Motor neuron (in vitro differentiated cells): ENCODE measurements around the gene CD74. TPM values are rescaled to one million over a fixed set of nuclear protein-coding genes. Genes with fewer than 3 reads are reported as not detected.

Experiments
- ATAC-seq, 8 experiments: fragments of 200-7000 bp; cut with Tn5 transposase; replicated peaks in 6 of 8; 2 replicates each; pipeline ENCODE4 v1.8.0; 2021; ENCODE audit warnings: mild to moderate bottlenecking in 8 of 8, moderate library complexity in 8 of 8
- H3K27ac ChIP-seq, 2 donors: fragments of 250-450 bp; sonication (Bioruptor Pico); 2 replicates each; pipeline ENCODE4 v1.9.0; 2021; ENCODE audit warnings: antibody characterized with exemption in 2 of 2, mild to moderate bottlenecking in 2 of 2, moderate library complexity in 1 of 2
- H3K4me1 ChIP-seq, 2 donors: fragments of 250-450 bp; sonication (Bioruptor Pico); replicated peaks in 1 of 2; 2 replicates each; pipeline ENCODE4 v1.6.1; 2021; ENCODE audit warnings: antibody characterized with exemption in 2 of 2, mild to moderate bottlenecking in 2 of 2, moderate library complexity in 1 of 2
- H3K4me3 ChIP-seq, 5 donors: fragments of 250-450 bp; sonication (Bioruptor Pico); 2 replicates each; pipeline ENCODE4 v1.9.0; 2021; ENCODE audit warnings: antibody characterized with exemption in 5 of 5, mild to moderate bottlenecking in 5 of 5, moderate library complexity in 4 of 5
- WGBS, 10 experiments: fragments of 450-650 bp; shearing (Covaris generic); methylation state at CpG; one replicate each; pipeline ENCODE4 v1.0.0; 2022; 5-methylcytosine and 5-hydroxymethylcytosine counted together
- in situ Hi-C, 9 experiments: fragments of 400-800 bp; cut with MboI; loops; one replicate each; pipeline ENCODE4 v1.15.0; 2021; ENCODE audit warnings: low sequenced_read_pairs in 9 of 9, low pct_unique_long_range_greater_than_20kb in 2 of 9; ENCODE audit not compliant: unreplicated experiment in 9 of 9
- total RNA-seq, 8 experiments: library from RNA; unstranded; fragments of 300-600 nt; gene quantifications; 2 replicates each; pipeline versions ENCODE4 v1.2.3 to v1.2.4, GENCODE V29; 2022

CD74 gene
- total RNA-seq, 8 experiments from 2014 or later: 0.36 to 3.3 (median 1.7) TPM; not detected in 1

DNA sequence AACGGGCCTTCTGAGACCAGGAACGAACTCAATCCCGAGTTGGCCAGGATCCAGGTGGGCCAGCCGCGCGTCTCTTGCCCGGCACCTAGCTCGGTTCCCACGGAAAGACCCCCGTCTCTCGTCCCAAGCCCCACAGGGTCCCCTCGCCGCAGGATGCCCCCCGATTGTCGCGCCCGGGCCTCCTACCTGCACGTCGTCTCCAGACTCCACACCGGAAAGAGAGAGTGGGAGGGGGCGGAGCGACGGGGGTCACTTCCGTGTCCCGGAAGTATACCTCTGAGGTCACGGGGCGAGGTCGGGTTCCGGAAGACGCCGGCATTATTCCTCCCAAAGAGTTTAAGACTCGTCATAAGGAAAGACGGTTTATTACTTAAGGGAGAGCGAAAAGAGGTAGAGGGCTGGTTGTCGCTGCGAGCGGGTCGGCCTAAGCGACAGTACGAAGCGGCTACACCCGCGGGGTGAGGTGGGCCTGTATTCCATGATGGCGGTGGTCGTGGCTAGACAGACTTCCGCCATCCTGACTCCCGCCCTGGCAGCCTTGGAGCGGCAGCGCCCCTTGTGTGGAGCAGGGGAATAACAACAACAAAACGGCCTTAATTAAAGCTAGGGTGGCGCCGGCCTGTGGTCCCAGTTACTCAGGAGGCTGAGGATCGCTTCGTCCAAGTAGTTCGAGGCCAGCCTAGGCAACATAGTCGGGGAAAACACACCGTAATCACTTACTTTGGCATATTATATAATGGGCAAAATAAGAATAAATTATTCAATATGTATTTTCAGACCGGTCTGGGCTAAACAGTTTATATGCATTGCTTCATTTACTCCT lies 37.0 kb upstream of the CD74 start, which contains the start of gene RPS14:
RPS14 (minus strand) TSS at position 223 of the 823 bp plus-strand sequence. CDS start 2,006 bp downstream, outside the sequence.
- peak; percentile 94 to 98 (median 96) for ATAC-seq
- peak within 1 kb of the TSS; percentile 99 for H3K27ac ChIP-seq
- peak within 1 kb of the TSS; percentile 66 to 96 (median 74) for H3K4me3 ChIP-seq
- H3K4me1 ChIP-seq: peaks cover 0 to 10% of the 10 kb centered on the region in 2 donors
- in situ Hi-C loops: loop anchor here in 3 of 9 experiments (25.0 kb wide), 3 partner anchors 113 to 713 kb away; partner anchors contain the start of genes MYOZ3 (in 2 of the 3) and ANXA6 (in 1 of the 3)
- 1 to 83% (median 4%) methylated on average over 1 to 20 of the region's 58 CpGs; no CpG with 5 or more reads in 1 of the 10 experiments for whole genome bisulfite sequencing, 10 experiments

DNA sequence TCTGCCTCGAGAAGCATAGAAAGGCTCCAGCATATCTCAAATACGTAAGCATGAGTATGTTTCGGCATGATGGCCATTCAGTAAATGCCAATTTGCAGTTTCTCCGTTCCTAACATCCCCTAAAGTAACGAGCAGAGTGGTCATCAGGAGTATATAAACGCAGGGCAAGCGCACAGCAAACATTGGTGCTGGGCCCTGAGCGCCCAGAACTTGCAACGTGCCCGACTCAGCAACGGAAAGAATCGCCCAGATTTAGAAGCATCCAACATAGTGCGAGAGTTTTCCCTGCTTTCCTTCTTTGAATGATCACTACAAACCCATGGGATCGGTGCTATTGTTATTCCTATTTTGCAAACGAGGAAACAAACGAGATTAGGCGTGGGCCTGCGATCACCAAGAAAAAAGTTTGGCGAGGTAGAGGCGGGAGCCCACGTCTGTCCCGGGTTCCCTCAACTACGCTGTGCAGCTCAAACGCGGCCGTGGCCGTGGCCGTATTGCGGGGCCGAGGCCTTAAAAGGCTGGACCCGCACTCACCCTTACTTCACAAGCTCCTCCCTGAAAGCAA lies 36.3 kb upstream of the CD74 start:
- in situ Hi-C loops: no loop called here
- Histone ChIP-seq H3K27ac (peak overlapping the region; percentile 99), H3K4me1 (peaks cover 0 to 10% of the 10 kb centered on the region in 2 donors), H3K4me3 (peak overlapping the region; percentile 66 to 96 (median 74))
- ATAC-seq: peak; percentile 38 to 56 (median 50)
- WGBS, 10 experiments: 0 to 6% (median 0%) methylated on average over 2 to 21 of the region's 31 CpGs

DNA sequence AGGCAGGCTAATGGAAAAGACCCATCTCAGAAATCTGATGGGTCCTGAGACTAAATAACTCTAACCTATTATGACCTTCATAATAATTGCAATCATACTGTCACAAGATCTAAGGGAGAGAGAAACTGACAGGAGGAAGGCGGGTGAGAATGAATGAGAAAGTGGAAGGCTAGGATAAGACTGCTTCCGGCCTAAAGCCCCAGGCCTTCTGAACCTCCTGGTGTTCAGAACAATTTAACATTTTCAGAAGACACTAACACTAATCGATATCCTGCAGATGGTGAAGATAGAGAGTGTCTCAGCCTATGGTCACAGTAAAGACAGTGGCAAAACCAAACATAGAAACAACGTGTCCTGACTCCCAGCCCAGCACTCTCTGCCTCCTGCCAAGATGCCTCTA lies 35.6 kb upstream of the CD74 start:
- no peak for ATAC-seq
- peaks cover 0 to 10% of the 10 kb centered on the region in 2 donors for H3K4me1 ChIP-seq
- H3K27ac ChIP-seq: no peak overlapping the region
- WGBS, 10 experiments: 5 to 56% (median 24%) methylated on average over 2 to 3 of the region's 4 CpGs; no CpG with 5 or more reads in 2 of the 10 experiments
- in situ Hi-C loops: no loop called here
- H3K4me3 ChIP-seq: peak overlapping the region; percentile 66 to 96 (median 74)

DNA sequence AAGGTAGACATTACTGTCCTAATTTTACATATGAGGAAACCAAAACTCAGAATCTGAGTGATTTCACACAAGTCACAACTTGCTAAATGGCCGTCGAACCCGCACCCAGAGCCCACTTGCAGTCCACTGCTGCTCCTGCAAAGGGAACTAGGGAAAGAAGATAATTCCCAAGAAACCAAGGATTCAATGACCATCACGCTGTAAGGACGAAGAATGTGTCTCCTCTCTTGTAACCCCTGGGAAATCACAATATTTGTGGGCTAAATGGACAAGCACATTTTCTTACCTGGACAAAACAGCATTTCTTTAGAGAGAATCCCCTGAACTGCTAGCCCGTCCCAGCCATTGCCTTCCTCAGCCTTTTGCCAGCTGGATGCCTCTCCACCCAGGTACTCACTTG lies 34.5 kb upstream of the CD74 start:
- in situ Hi-C loops: no loop called here
- H3K4me1 ChIP-seq: peaks cover 0 to 10% of the 10 kb centered on the region in 2 donors
- no peak overlapping the region for H3K27ac ChIP-seq
- H3K4me3 ChIP-seq: no peak overlapping the region
- 71 to 100% (median 98%) methylated on average over 1 to 6 of the region's 6 CpGs; no CpG with 5 or more reads in 3 of the 10 experiments for WGBS, 10 experiments
- no peak for ATAC-seq

DNA sequence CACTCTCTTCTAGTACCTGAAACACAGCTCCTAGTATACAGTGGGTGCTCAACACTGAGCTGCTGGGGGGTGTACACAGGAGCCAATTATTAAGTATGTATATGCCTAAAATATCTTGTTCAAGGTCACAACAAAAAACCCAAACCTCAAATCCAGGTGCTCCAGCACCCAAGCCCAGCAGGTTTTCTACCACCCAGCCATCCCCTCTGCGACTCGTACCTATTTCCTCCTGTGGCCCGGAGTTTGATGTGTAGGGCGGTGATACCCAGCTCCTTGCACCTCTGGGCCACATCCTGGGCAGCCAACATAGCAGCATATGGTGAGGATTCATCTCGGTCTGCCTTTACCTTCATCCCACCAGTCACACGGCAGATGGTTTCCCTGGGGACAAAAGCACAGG lies 33.9 kb upstream of the CD74 start:
- no peak overlapping the region for H3K4me3 ChIP-seq
- ATAC-seq: no peak
- in situ Hi-C loops: no loop called here

DNA sequence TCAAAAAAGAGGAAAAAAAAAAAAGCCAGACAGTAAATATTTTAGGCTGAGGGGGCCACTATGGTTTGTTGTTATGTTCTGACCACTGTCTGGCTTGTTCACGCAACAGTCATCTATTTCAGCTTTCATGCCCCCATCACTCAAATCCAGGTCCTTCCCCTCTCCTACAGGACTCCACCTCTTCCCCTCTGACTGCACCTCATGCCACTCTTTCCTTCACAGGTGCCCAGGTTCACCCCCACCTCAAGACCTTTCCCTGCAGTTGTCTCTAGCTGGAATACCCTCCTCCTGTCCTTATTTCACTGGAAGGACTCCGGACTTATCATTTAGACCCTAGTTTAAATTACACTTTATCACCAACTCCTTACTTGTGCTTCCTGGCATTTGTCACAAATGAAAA lies 33.4 kb upstream of the CD74 start:
- Histone ChIP-seq H3K4me3 (no peak overlapping the region), H3K27ac (no peak overlapping the region), H3K4me1 (peaks cover 0 to 10% of the 10 kb centered on the region in 2 donors)
- in situ Hi-C loops: no loop called here
- WGBS, 10 experiments: 90 to 100% (median 100%) methylated on average over 1 to 2 of the region's 2 CpGs; no CpG with 5 or more reads in 3 of the 10 experiments
- no peak for ATAC-seq

More for the DNA sequence above, 33.9 kb upstream of the CD74 start:
- Histone ChIP-seq H3K4me1 (peaks cover 0 to 10% of the 10 kb centered on the region in 2 donors), H3K27ac (no peak overlapping the region)
- 68 to 100% (median 80%) methylated on average over 1 to 6 of the region's 6 CpGs; no CpG with 5 or more reads in 5 of the 10 experiments for WGBS, 10 experiments

DNA sequence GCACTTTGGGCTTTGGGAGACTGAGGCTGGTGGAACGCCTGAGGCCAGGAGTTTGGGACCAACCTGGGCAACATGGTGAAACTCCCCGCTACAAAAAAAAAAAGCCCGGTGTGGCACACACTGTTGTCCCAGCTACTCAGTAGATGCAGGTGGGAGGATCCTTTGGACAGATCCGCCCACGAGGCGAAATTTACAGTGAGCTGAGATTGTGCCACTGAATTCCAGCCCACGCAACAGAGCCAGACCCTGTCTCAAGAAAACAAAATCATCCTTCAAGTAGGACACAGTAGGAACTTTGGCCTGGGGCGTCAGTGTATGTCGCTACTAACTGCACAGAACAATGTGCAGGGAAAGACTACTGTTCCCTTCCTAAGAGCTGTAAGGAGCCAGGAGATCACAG lies 32.1 kb upstream of the CD74 start:
- H3K4me3 ChIP-seq: no peak overlapping the region
- no peak for ATAC-seq
- no peak overlapping the region for H3K27ac ChIP-seq
- WGBS, 10 experiments: 49 to 100% (median 84%) methylated on average over 1 to 9 of the region's 9 CpGs; no CpG with 5 or more reads in 2 of the 10 experiments
- peaks cover 0 to 10% of the 10 kb centered on the region in 2 donors for H3K4me1 ChIP-seq
- in situ Hi-C loops: no loop called here

DNA sequence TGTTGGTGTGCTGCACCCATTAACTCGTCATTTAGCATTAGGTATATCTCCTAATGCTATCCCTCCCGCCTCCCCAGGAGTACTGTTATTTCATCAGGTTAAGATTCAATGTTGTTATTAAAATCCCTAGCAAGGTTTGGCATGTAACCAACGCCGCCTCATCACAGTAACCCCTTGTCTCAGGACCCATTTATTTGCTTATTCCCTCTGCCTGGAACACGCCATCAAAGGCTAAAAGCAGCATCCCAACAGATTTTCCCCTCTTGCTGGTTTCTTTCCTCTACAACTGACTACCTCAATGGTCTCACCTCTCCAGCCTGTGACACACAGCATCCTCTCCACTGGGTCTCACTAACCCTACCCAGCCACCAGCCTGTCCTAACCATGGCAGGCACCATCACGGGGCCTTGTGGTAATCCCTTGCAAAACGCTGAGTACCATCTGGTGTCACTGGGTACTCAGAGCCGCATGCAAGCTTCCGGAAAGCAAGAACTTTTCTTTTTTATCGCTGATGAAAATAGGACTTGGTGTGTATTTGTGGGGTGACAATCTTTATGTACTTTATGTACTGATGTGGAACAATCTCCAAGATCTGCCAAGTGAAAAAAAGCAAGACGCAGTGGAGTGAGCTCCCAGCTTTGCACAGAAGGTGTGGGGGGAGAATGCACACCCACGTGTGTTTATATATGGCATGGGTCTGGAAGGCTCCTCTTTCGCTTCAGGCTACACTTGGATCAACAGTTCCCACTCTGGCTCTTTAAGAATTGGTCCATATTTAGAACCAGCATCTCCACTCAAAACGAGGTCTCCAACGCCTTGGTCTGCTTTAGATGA lies 30.7 kb upstream of the CD74 start:
- no peak overlapping the region for H3K27ac ChIP-seq
- H3K4me1 ChIP-seq: peaks cover 0 to 10% of the 10 kb centered on the region in 2 donors
- WGBS, 10 experiments: 60 to 96% (median 86%) methylated on average over 1 to 11 of the region's 15 CpGs
- in situ Hi-C loops: no loop called here
- peak in 1 of 8 experiments; percentile 21 for ATAC-seq
- no peak overlapping the region for H3K4me3 ChIP-seq

DNA sequence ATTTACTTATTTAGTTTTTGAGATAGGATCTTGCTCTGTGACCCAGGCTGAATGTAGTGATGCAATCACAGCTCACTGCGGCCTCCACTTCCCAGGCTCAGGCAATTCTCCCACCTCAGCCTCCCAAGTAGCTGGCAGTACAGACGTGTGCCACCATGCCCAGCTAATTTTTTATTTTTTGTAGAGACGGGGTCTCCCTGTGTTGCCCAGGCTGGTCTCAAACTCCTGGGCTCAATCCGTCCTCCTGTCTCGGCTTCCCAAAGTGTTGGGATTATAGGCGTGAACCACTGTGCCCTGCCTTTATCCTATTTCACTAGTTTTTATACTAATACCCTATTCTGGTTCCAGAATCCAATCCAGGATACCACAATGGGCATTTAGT lies 30.0 kb upstream of the CD74 start:
- peaks cover 0 to 2% of the 10 kb centered on the region in 2 donors for H3K4me1 ChIP-seq
- no peak overlapping the region for H3K4me3 ChIP-seq
- ATAC-seq: peak in 2 of 8 experiments; percentile 3 to 14
- no peak overlapping the region for H3K27ac ChIP-seq
- in situ Hi-C loops: no loop called here
- 20 to 100% (median 97%) methylated on average over 1 to 4 of the region's 6 CpGs; no CpG with 5 or more reads in 2 of the 10 experiments for WGBS, 10 experiments

DNA sequence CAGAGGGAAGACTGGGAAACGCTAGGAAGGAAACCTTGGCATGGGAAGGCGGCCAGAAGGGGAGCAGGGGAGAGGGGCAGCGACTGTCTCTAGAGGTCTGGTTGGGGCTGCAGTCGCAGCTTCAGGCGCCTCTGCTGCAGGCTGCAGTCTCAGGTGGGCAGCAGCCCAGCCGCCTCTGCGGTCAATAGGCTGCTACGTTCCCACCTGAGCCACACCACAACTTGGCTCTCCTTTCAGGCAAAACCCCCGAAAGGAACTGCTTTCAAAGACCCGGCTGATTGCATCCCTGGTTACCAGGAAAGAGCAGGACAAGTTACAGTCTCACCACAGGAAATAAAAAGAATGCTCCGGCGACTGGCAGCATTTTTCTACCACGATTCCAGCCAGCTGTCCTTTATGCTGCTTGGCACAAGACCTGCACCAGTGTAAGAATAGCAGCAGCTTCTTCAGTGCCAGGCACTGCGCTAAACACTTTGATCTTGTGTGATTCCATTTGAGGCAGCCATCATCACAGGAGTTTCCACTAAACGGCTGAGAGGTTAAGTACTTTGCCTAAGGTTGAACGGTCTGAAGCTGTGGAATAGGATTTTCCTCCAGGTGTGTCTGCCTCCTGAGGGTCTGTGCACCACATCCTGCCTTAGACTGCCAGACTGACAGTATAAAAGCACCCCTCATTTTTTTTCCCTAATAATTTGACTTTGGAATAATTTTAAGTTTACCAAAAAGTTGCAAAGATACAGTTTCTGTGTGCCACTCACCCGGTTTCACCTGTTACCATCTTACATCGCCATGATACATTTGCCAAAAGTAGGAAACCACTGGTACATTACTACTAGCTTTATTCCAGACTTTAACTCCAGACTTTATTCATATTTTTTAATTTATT lies 29.3 kb upstream of the CD74 start:
- in situ Hi-C loops: no loop called here
- ATAC-seq: peak in 5 of 8 experiments; percentile 14 to 38 (median 22)
- Histone ChIP-seq H3K4me1 (no peaks in the 10 kb centered on the region), H3K27ac (no peak overlapping the region), H3K4me3 (no peak overlapping the region)
- 23 to 100% (median 70%) methylated on average over 1 to 15 of the region's 18 CpGs for WGBS, 10 experiments

DNA sequence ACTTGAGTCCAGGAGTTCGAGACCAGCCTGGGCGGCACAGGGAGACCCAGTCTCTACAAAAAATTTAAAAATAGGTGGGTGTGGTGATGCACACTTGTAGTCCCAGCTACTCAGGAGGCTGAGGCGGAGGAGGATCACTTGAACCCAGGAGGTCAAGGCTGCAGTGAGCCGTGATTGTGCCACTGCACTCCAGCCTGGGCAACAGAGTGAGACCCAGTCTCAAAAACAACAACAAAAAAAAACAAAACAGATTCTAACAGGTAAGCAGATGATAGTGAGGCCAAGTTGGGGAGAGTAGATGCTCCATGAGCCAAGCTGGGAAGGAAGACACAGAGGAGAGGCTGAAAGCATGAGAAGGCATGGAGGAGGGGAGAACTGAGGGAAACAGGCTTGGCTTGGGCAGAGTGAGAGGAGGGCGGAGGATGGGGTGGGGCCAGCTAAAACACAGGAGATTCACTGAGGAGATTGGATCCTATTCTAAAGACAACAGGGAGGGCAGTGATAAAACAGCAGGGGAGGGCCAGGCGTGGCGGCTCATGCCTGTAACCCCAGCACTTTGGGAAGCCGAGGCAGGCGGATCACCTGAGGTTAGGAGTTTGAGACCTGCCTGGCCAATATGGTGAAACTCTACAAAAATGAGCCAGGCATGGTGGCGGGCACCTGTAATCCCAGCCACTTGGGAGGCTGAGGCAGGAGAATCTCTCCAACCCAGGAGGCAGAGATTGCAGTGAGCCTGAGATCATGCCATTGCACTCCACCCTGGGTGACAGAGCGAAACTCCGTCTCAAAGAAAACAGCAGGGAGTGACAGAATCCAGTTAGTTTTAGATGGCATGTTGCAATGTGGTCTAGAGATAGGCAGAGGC lies 28.5 kb upstream of the CD74 start:
- ATAC-seq: peak in 5 of 8 experiments; percentile 19 to 53 (median 23)
- no peak overlapping the region for H3K27ac ChIP-seq
- H3K4me1 ChIP-seq: no peaks in the 10 kb centered on the region
- WGBS, 10 experiments: 40 to 100% (median 90%) methylated on average over 1 to 11 of the region's 12 CpGs; no CpG with 5 or more reads in 3 of the 10 experiments
- in situ Hi-C loops: no loop called here
- no peak overlapping the region for H3K4me3 ChIP-seq
